MCF 10A (cell line): ENCODE data around the gene MBOAT2. TPM values are rescaled to one million over a fixed set of nuclear protein-coding genes. Genes with fewer than 3 reads are reported as not detected.
"Not testable (repeated sequence)": the region's sequence is repeated elsewhere in the genome, so short reads cannot be mapped to it uniquely, and the experiment has no call there.

Experiments used
- BruUV-seq: library from RNA; stranded (reverse); fragments of 400-500 nt; replicated peaks from 2 replicates; lab custom pipeline; 2021; lab: Mats Ljungman, UMichigan
- CTCF ChIA-PET: fragments of 300-600 bp; sonication (Branson Sonifier 250); formaldehyde crosslinking; extraction: SDS; loops from one replicate; lab custom pipeline; 2021; ENCODE audit warnings: antibody characterized with exemption, inconsistent platforms; lab: Yijun Ruan, JAX
- POLR2A ChIA-PET: fragments of 300-600, 350-650 bp; sonication (Branson Sonifier 250); formaldehyde crosslinking; extraction: SDS; loops from one replicate; lab custom pipeline; 2020; ENCODE audit warnings: antibody characterized with exemption, inconsistent platforms; lab: Yijun Ruan, JAX
- DNase-seq: peaks from one replicate; pipeline ENCODE4 v3.0.0-alpha.2; 2018; ENCODE audit not compliant: unreplicated experiment
- H3K27ac Mint-ChIP-seq: one replicate; pipeline ENCODE4 v1.8.0; 2022; ENCODE audit warnings: mild to moderate bottlenecking, low read depth, mixed read lengths; ENCODE audit not compliant: unreplicated experiment
- H3K27me3 Mint-ChIP-seq: one replicate; pipeline ENCODE4 v1.8.0; 2022; ENCODE audit warnings: mixed read lengths; ENCODE audit not compliant: insufficient read depth, unreplicated experiment
- H3K36me3 Mint-ChIP-seq: one replicate; pipeline ENCODE4 v1.8.0; 2022; ENCODE audit warnings: mild to moderate bottlenecking, moderate library complexity, mixed read lengths; ENCODE audit not compliant: insufficient read depth, unreplicated experiment
- H3K4me1 Mint-ChIP-seq: one replicate; pipeline ENCODE4 v1.8.0; 2022; ENCODE audit warnings: mixed read lengths; ENCODE audit not compliant: insufficient read depth, unreplicated experiment
- H3K4me3 Mint-ChIP-seq: one replicate; pipeline ENCODE4 v1.8.0; 2022; ENCODE audit warnings: mild to moderate bottlenecking, moderate library complexity, mixed read lengths; ENCODE audit not compliant: unreplicated experiment
- H3K9me3 Mint-ChIP-seq: one replicate; pipeline ENCODE4 v1.8.0; 2022; ENCODE audit warnings: mixed read lengths; ENCODE audit not compliant: unreplicated experiment
- CTCF ChIP-seq: fragments of 200-600 bp; IDR thresholded peaks from one replicate; pipeline ENCODE4 v1.8.0; 2022; ENCODE audit warnings: antibody characterized with exemption, mild to moderate bottlenecking; ENCODE audit not compliant: unreplicated experiment
- intact Hi-C: fragments of 100-400 bp; cut with micrococcal nuclease; formaldehyde crosslinking; loops from 2 replicates; pipeline ENCODE4 v1.14.1; 2022
- total RNA-seq: library from RNA; stranded (reverse); gene quantifications from 2 replicates; pipeline ENCODE4 v1.2.3, GENCODE V29; 2022

MBOAT2 gene
- total RNA-seq, 1 experiment from 2014 or later: 34.7 TPM

- no peaks in the 10 kb centered on the region for H3K4me1 Mint-ChIP-seq
- H3K27me3 Mint-ChIP-seq: no peaks in the 10 kb centered on the region
- ChIA-PET POLR2A (interaction anchor here (0.6 to 0.8 kb wide), 2 partner anchors 15 to 108 kb away, joined by 3 read pairs; no protein-coding TSS in a partner anchor), CTCF (interaction anchor here (1.1 kb wide), 1 partner anchor 14 kb away, joined by 4 read pairs; no protein-coding TSS in a partner anchor)
- no peak overlapping the region for H3K27ac Mint-ChIP-seq
- TF ChIP-seq CTCF: no peak
- no peak overlapping the region for H3K4me3 Mint-ChIP-seq
- H3K36me3 Mint-ChIP-seq: no peaks in the 10 kb centered on the region
- no TSS peak for BruUV-seq
- no peaks in the 10 kb centered on the region for H3K9me3 Mint-ChIP-seq
- no peak for DNase-seq
- intact Hi-C loops: no loop called here
These were observed 26.8 kb downstream of the MBOAT2 start for GRCh38 chr2:8976442-8977259.

- Mint-ChIP-seq H3K27ac (no peak overlapping the region), H3K27me3 (no peaks in the 10 kb centered on the region), H3K9me3 (peaks cover 8% of the 10 kb centered on the region), H3K4me1 (no peaks in the 10 kb centered on the region), H3K36me3 (no peaks in the 10 kb centered on the region), H3K4me3 (no peak overlapping the region)
- TF ChIP-seq CTCF: no peak
- BruUV-seq: no TSS peak
- no peak for DNase-seq
- ChIA-PET POLR2A (no interaction called here), CTCF (no interaction called here)
- intact Hi-C loops: no loop called here
These were observed 29.5 kb downstream of the MBOAT2 start for GRCh38 chr2:8974016-8974415.

- H3K27me3 Mint-ChIP-seq, POLR2A ChIA-PET, H3K36me3 Mint-ChIP-seq, DNase-seq, BruUV-seq, intact Hi-C loops, H3K4me3 Mint-ChIP-seq, H3K4me1 Mint-ChIP-seq, H3K27ac Mint-ChIP-seq, H3K9me3 Mint-ChIP-seq: not testable (repeated sequence)
- CTCF ChIA-PET: interaction anchor here (0.6 to 0.7 kb wide), 2 partner anchors 15 to 33 kb away, joined by 3 read pairs; no protein-coding TSS in a partner anchor
These were observed 30.5 kb downstream of the MBOAT2 start for GRCh38 chr2:8973017-8973416.

GRCh38 chr2:8972535-8972934 lies 30.9 kb downstream of the MBOAT2 start:
- H3K4me3 Mint-ChIP-seq, BruUV-seq, DNase-seq, POLR2A ChIA-PET, H3K27me3 Mint-ChIP-seq, H3K27ac Mint-ChIP-seq, intact Hi-C loops, H3K9me3 Mint-ChIP-seq, H3K36me3 Mint-ChIP-seq, H3K4me1 Mint-ChIP-seq: not testable (repeated sequence)
- CTCF ChIA-PET: interaction anchor here (0.7 kb wide), 1 partner anchor 15 kb away, joined by 3 read pairs; no protein-coding TSS in a partner anchor

- DNase-seq, H3K4me1 Mint-ChIP-seq, H3K9me3 Mint-ChIP-seq, H3K27me3 Mint-ChIP-seq, intact Hi-C loops, CTCF ChIA-PET, H3K27ac Mint-ChIP-seq, H3K36me3 Mint-ChIP-seq, POLR2A ChIA-PET, BruUV-seq, H3K4me3 Mint-ChIP-seq: not testable (repeated sequence)
These were observed 34.1 kb downstream of the MBOAT2 start for GRCh38 chr2:8969348-8969747.
